ENCODE data around the gene SOCS1.

The SOCS1 gene

GRCh38 chr16:11252482-11252931, 3.5 kb downstream of the SOCS1 start:
- 94 to 95% methylated on average over 8 of the region's 8 CpGs for WGBS, 2 experiments
- no peaks in the 10 kb centered on the region for H3K9me3 ChIP-seq (ENCODE audit: control insufficient read depth, low read length)
- no peak overlapping the region for H3K27ac ChIP-seq (ENCODE audit: insufficient read depth, low read depth, low read length, poor library complexity, severe bottlenecking)
- H3K36me3 ChIP-seq (ENCODE audit: control insufficient read depth, insufficient read depth, low read length): no peaks in the 10 kb centered on the region
- H3K4me3 ChIP-seq (ENCODE audit: insufficient read depth, low read depth, low read length): no peak overlapping the region
- H3K27me3 ChIP-seq (ENCODE audit: control insufficient read depth, insufficient read depth, low read length, poor library complexity, severe bottlenecking): peaks cover 21% of the 10 kb centered on the region
- peaks cover 10% of the 10 kb centered on the region for H3K4me1 ChIP-seq (ENCODE audit: control insufficient read depth, insufficient read depth, low read length)

- Histone ChIP-seq H3K9me3 (ENCODE audit: control insufficient read depth, low read length) (no peaks in the 10 kb centered on the region), H3K27me3 (ENCODE audit: control insufficient read depth, insufficient read depth, low read length, poor library complexity, severe bottlenecking) (peaks cover 17% of the 10 kb centered on the region), H3K27ac (ENCODE audit: insufficient read depth, low read depth, low read length, poor library complexity, severe bottlenecking) (no peak overlapping the region), H3K4me1 (ENCODE audit: control insufficient read depth, insufficient read depth, low read length) (peaks cover 7% of the 10 kb centered on the region), H3K4me3 (ENCODE audit: insufficient read depth, low read depth, low read length) (no peak overlapping the region), H3K36me3 (ENCODE audit: control insufficient read depth, insufficient read depth, low read length) (no peaks in the 10 kb centered on the region)
- WGBS, 2 experiments: 91 to 93% methylated on average over 18 of the region's 18 CpGs
These were observed 4.2 kb downstream of the SOCS1 start for GRCh38 chr16:11251525-11252481.

GRCh38 chr16:11250786-11251524, 5.0 kb downstream of the SOCS1 start:
- H3K27ac ChIP-seq (ENCODE audit: insufficient read depth, low read depth, low read length, poor library complexity, severe bottlenecking): no peak overlapping the region
- H3K9me3 ChIP-seq (ENCODE audit: control insufficient read depth, low read length): no peaks in the 10 kb centered on the region
- WGBS, 2 experiments: 93 to 95% methylated on average over 10 of the region's 10 CpGs
- no peaks in the 10 kb centered on the region for H3K36me3 ChIP-seq (ENCODE audit: control insufficient read depth, insufficient read depth, low read length)
- H3K4me3 ChIP-seq (ENCODE audit: insufficient read depth, low read depth, low read length): no peak overlapping the region
- peaks cover 6% of the 10 kb centered on the region for H3K4me1 ChIP-seq (ENCODE audit: control insufficient read depth, insufficient read depth, low read length)
- H3K27me3 ChIP-seq (ENCODE audit: control insufficient read depth, insufficient read depth, low read length, poor library complexity, severe bottlenecking): peaks cover 14% of the 10 kb centered on the region

- H3K4me3 ChIP-seq (ENCODE audit: insufficient read depth, low read depth, low read length): no peak overlapping the region
- H3K27me3 ChIP-seq (ENCODE audit: control insufficient read depth, insufficient read depth, low read length, poor library complexity, severe bottlenecking): peaks cover 10% of the 10 kb centered on the region
- peaks cover 11% of the 10 kb centered on the region for H3K4me1 ChIP-seq (ENCODE audit: control insufficient read depth, insufficient read depth, low read length)
- 83 to 84% methylated on average over 16 of the region's 16 CpGs for WGBS, 2 experiments
- H3K9me3 ChIP-seq (ENCODE audit: control insufficient read depth, low read length): no peaks in the 10 kb centered on the region
- H3K36me3 ChIP-seq (ENCODE audit: control insufficient read depth, insufficient read depth, low read length): no peaks in the 10 kb centered on the region
- H3K27ac ChIP-seq (ENCODE audit: insufficient read depth, low read depth, low read length, poor library complexity, severe bottlenecking): no peak overlapping the region
These were observed 5.8 kb downstream of the SOCS1 start for GRCh38 chr16:11250091-11250785.

- peaks cover 2% of the 10 kb centered on the region for H3K27me3 ChIP-seq (ENCODE audit: control insufficient read depth, insufficient read depth, low read length, poor library complexity, severe bottlenecking)
- no peak overlapping the region for H3K27ac ChIP-seq (ENCODE audit: insufficient read depth, low read depth, low read length, poor library complexity, severe bottlenecking)
- no peaks in the 10 kb centered on the region for H3K9me3 ChIP-seq (ENCODE audit: control insufficient read depth, low read length)
- peaks cover 12% of the 10 kb centered on the region for H3K4me1 ChIP-seq (ENCODE audit: control insufficient read depth, insufficient read depth, low read length)
- H3K36me3 ChIP-seq (ENCODE audit: control insufficient read depth, insufficient read depth, low read length): no peaks in the 10 kb centered on the region
- WGBS, 2 experiments: 94 to 95% methylated on average over 63 of the region's 63 CpGs
- H3K4me3 ChIP-seq (ENCODE audit: insufficient read depth, low read depth, low read length): no peak overlapping the region
These were observed 6.6 kb downstream of the SOCS1 start for GRCh38 chr16:11249233-11250061.

GRCh38 chr16:11248133-11248532, 7.9 kb downstream of the SOCS1 start:
- Histone ChIP-seq H3K27me3 (ENCODE audit: control insufficient read depth, insufficient read depth, low read length, poor library complexity, severe bottlenecking) (no peaks in the 10 kb centered on the region), H3K36me3 (ENCODE audit: control insufficient read depth, insufficient read depth, low read length) (no peaks in the 10 kb centered on the region), H3K4me3 (ENCODE audit: insufficient read depth, low read depth, low read length) (no peak overlapping the region), H3K4me1 (ENCODE audit: control insufficient read depth, insufficient read depth, low read length) (peaks cover 10% of the 10 kb centered on the region), H3K27ac (ENCODE audit: insufficient read depth, low read depth, low read length, poor library complexity, severe bottlenecking) (no peak overlapping the region), H3K9me3 (ENCODE audit: control insufficient read depth, low read length) (no peaks in the 10 kb centered on the region)
- 92 to 95% methylated on average over 8 of the region's 8 CpGs for WGBS, 2 experiments

GRCh38 chr16:11245988-11246387, 10.0 kb downstream of the SOCS1 start:
- Histone ChIP-seq H3K4me1 (ENCODE audit: control insufficient read depth, insufficient read depth, low read length) (peaks cover 6% of the 10 kb centered on the region), H3K27ac (ENCODE audit: insufficient read depth, low read depth, low read length, poor library complexity, severe bottlenecking) (no peak overlapping the region), H3K9me3 (ENCODE audit: control insufficient read depth, low read length) (no peaks in the 10 kb centered on the region), H3K36me3 (ENCODE audit: control insufficient read depth, insufficient read depth, low read length) (no peaks in the 10 kb centered on the region), H3K27me3 (ENCODE audit: control insufficient read depth, insufficient read depth, low read length, poor library complexity, severe bottlenecking) (no peaks in the 10 kb centered on the region), H3K4me3 (ENCODE audit: insufficient read depth, low read depth, low read length) (no peak overlapping the region)

GRCh38 chr16:11245222-11245737, 10.7 kb downstream of the SOCS1 start:
- Histone ChIP-seq H3K4me1 (ENCODE audit: control insufficient read depth, insufficient read depth, low read length) (peaks cover 6% of the 10 kb centered on the region), H3K9me3 (ENCODE audit: control insufficient read depth, low read length) (no peaks in the 10 kb centered on the region), H3K4me3 (ENCODE audit: insufficient read depth, low read depth, low read length) (no peak overlapping the region), H3K27me3 (ENCODE audit: control insufficient read depth, insufficient read depth, low read length, poor library complexity, severe bottlenecking) (no peaks in the 10 kb centered on the region), H3K27ac (ENCODE audit: insufficient read depth, low read depth, low read length, poor library complexity, severe bottlenecking) (no peak overlapping the region), H3K36me3 (ENCODE audit: control insufficient read depth, insufficient read depth, low read length) (no peaks in the 10 kb centered on the region)
- WGBS, 2 experiments: 85 to 89% methylated on average over 5 of the region's 5 CpGs

- 88 to 90% methylated on average over 12 of the region's 12 CpGs for WGBS, 2 experiments
- Histone ChIP-seq H3K9me3 (ENCODE audit: control insufficient read depth, low read length) (no peaks in the 10 kb centered on the region), H3K27ac (ENCODE audit: insufficient read depth, low read depth, low read length, poor library complexity, severe bottlenecking) (no peak overlapping the region), H3K36me3 (ENCODE audit: control insufficient read depth, insufficient read depth, low read length) (no peaks in the 10 kb centered on the region), H3K4me3 (ENCODE audit: insufficient read depth, low read depth, low read length) (no peak overlapping the region), H3K27me3 (ENCODE audit: control insufficient read depth, insufficient read depth, low read length, poor library complexity, severe bottlenecking) (no peaks in the 10 kb centered on the region), H3K4me1 (ENCODE audit: control insufficient read depth, insufficient read depth, low read length) (peaks cover 6% of the 10 kb centered on the region)
These were observed 13.3 kb downstream of the SOCS1 start for GRCh38 chr16:11242658-11243057.
